Kidney tubule cell (primary cell): ENCODE data around the gene ANKRD52.

Experiments
- DNase-seq: peaks from one replicate; pipeline ENCODE4 v3.0.0-alpha.2; 2018; ENCODE audit warnings: low spot score

ANKRD52 gene

GRCh38 chr12:56208006-56208405, 50.2 kb downstream of the ANKRD52 start:
- DNase-seq, result no peak

- DNase-seq, result peak; percentile 50
Observed at GRCh38 chr12:56206452-56207166, 51.6 kb downstream of the ANKRD52 start.

- DNase-seq, result no peak
Observed at GRCh38 chr12:56205445-56205844, 52.7 kb downstream of the ANKRD52 start.

GRCh38 chr12:56204275-56204674, 53.9 kb downstream of the ANKRD52 start:
- no peak for DNase-seq

- no peak for DNase-seq
Observed at GRCh38 chr12:56202838-56203237, 55.3 kb downstream of the ANKRD52 start.

- DNase-seq, result no peak
Observed at GRCh38 chr12:56202366-56202765, 55.8 kb downstream of the ANKRD52 start.

- DNase-seq, result no peak
Observed at GRCh38 chr12:56198836-56199235, 59.3 kb downstream of the ANKRD52 start.

GRCh38 chr12:56197921-56198635, 60.1 kb downstream of the ANKRD52 start:
- no peak for DNase-seq

GRCh38 chr12:56196818-56197550, 61.2 kb downstream of the ANKRD52 start:
- peak; percentile 37 for DNase-seq

- peak; percentile 86 for DNase-seq
Observed at GRCh38 chr12:56193025-56193578, 65.1 kb downstream of the ANKRD52 start.

- DNase-seq, result no peak
Observed at GRCh38 chr12:56192582-56192981, 65.6 kb downstream of the ANKRD52 start.

GRCh38 chr12:56190695-56191155, 67.5 kb downstream of the ANKRD52 start:
- DNase-seq, result no peak

- DNase-seq, result peak; percentile 94
Observed at GRCh38 chr12:56189918-56190694, 68.1 kb downstream of the ANKRD52 start.

- DNase-seq, result peak; percentile 90
Observed at GRCh38 chr12:56189099-56189917, 68.9 kb downstream of the ANKRD52 start, which contains the start of gene SMARCC2. Gene SMARCC2, minus strand, starts transcription at chr12:56189483. Its CDS starts 22 bp downstream, at chr12:56189461.

GRCh38 chr12:56188778-56189098, 69.4 kb downstream of the ANKRD52 start:
- peak; percentile 10 for DNase-seq

GRCh38 chr12:56188131-56188777, 69.9 kb downstream of the ANKRD52 start:
- DNase-seq, result peak; percentile 15
